OCI-LY3 (cell line): ENCODE measurements around the gene MID2.

Experiments
- CTCF ChIP-seq: fragments of 200-600, 300-600 bp; sonication (generic); IDR thresholded peaks from 2 replicates; pipeline ENCODE4 v1.5.1; 2014; ENCODE audit warnings: antibody characterized with exemption, low read length, low read depth
- EZH2phosphoT487 ChIP-seq: fragments of 200-600 bp; shearing (Covaris generic); IDR thresholded peaks from 2 replicates; pipeline ENCODE4 v1.6.1; 2018; ENCODE audit warnings: antibody characterized with exemption, mixed run types, low read depth

GRCh38 chrX:107968623-107969022 lies 143.0 kb downstream of the MID2 start:
- TF ChIP-seq CTCF (no peak), EZH2phosphoT487 (no peak)
